GM21390 (cell line): Measurements from ENCODE around the gene PODXL.

Source experiments
- ATAC-seq: cut with Tn5 transposase; IDR thresholded peaks from one replicate; pipeline ENCODE4 v1.9.1; 2021; ENCODE audit not compliant: unreplicated experiment

Gene PODXL

DNA sequence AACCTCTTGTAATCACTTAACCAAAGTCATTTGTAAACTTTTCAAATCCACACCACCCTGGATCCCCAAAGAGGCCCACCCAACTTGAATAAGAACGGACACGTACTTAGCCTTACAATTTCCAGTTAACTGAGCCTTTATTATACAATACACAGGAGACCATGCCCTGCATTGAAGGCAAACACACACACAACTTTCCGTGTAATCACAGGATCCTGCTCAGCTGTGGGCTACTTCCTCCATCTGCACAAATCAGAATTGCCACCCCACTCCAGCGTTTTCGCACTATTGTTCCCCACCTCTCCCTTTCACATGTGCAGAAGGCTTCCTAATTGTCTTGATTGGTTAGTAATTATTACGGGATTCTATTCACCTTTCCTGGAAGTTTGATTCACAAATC, 12.1 kb upstream of the PODXL start:
- no peak for ATAC-seq

GRCh38 chr7:131564640-131565039, 8.2 kb upstream of the PODXL start:
- ATAC-seq = no peak

DNA sequence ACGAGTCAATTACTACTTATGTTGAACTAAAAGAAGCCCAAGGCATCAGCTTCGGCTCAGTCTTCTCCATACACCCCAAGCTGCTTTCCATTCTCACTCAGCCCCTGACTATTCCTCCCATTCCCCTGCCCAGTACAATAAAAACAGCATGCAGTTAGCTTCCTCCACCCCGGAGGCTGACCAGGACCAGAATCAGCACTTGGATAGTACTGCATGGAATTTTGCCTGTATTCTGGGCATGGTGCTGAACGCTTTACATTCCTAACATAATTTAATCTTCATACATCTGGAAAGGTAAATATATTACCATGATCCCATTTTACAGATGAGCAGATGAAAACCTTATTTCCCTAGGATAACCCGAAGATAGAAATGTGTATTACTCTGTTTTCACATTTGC, 7.5 kb upstream of the PODXL start:
- no peak for ATAC-seq

DNA sequence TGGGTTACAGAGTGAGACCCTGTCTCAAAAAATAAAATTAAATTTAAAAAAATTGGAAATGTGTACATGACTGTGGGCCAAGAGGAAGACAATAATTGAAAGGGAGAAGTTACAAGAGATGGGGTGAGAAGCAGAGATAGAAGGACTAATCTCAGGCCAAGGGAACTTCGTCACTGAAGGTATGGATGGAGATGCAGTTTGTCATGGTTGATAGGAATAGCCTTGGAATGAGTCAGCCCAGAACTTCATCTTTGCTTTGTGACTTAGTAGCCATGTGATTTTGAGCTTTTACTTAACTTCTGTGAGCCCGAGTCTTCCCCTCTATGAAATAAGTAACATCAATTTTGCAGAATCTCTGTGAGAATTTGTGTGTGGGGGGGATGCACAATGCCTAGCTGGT, 6.5 kb upstream of the PODXL start:
- ATAC-seq = no peak

DNA sequence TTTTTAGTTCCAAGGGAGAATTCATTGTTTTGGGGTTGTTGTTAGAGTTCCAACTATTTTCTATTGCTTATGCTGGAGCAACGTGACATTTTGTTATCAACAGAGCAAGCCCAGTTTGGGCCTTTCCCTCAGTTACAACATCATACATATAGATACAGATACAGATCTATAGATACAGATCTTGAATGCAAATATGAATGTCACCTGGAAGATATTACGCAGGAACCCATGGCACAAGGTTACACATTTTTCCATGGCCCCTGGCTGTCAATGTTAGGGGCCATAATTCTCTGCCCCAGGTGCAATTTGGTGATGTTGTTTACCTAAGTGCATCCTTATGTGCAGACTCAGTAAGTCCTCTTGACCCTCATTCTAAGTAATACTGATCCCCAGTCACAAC, 3.6 kb upstream of the PODXL start:
- no peak for ATAC-seq

GRCh38 chr7:131557652-131558385, 1.4 kb upstream of the PODXL start:
- no peak for ATAC-seq

DNA sequence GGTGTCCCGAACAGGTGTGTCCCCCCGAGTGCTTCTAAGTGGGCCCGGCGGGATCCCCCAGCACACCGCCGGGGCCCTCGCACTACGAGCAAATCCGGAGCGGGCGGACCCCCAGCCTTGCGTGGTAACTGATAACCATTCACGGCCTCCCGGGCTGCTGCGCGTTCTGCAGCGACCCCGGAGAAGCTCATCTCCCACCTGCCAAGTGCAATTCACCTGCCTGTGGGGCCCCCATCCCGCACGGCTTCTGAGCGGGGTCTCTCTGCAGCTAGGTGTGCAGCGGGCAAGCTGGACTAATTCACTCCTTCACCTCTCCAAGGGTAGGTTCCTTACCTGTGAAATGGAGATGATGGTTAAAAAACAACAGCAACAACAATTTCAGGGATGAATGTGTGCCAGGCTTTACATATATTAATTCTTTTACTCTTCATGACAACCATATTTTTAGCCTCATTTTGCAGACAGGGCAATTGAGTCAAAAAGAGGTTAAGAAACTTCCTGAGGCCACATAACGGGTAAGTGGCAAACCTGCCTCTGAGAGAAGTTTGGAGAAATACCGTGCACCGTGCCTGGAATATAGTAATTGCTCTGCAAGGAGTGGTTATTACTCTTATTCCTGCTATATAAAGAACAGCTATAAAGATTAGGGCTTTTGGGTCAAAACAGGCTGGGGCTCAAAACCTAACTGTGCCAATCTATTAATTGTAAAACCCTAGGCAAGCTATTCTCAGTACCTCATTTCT, 652 bp upstream of the PODXL start:
- ATAC-seq = no peak

DNA sequence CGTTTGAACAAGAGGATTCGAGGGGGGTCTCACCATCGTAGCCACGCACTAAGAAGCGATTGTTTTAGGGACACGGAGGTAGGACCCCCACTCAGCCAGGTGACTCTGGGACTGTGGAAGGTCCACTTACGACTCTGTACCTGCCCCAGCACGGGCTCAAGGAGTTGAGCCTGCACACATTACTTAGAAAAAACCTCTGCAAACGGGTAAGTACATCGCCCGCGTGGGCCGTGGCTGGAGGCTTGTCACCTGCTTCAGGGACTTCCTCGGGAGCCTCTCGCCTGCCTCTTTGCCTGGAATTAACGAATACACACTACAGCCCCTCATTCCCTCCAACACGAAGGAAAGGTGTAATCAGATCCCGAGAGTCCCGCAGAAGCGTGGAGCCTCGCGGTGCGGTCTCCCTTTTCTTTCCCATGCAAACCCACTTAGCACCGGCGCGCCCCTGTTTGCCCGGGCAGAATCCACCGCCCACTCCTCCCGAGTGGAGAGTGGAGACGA, 826 bp downstream of the PODXL start:
- no peak for ATAC-seq

DNA sequence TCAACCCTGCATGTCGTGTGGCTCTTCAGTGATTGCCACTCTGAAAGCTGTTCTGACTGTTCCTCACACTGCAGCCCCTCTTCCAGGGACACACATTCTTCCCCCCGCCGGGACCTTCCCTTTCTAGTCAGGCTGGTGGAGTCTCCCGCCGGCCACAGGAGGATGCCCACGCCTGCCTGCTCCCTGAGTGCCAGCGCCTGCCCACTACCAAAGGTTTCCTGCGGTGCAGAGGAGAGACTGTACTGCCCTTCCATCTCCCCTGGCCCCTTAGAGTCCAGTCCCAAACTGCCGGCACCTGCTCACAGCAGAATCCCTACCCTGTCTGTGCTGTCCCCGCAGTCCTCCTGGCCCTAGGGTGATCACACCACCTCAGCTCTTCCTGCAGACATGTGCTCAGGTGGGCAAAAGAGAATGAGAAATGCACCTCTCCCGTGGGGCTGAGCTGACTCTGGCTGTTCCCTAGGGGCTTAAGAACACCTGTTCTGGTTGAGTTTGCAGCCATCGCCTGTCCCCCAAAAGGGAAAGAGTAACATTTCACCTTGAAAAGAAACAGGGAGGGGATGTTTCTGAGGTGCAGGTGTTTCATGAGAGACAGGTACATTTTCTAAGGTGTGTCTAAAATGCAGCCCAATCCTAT, 1.4 kb downstream of the PODXL start:
- no peak for ATAC-seq

DNA sequence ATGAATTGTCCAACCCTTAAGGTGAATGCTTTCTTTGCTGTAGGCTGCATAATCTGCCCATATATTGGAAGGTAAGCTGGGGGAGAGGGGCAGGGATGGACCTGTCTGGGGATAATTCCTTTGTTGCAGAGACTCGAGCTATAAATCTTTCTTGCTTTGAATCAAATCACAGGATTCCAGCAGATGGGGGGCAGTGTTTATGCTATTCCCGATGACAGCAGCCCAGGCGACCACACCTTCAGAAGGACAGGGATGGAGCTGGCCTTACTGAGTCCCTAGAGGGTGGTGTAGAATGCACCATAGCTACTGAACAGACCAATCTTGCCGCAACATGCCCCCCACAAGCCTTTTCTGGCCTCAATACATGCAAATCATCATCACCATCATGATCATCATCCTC, 2.5 kb downstream of the PODXL start:
- ATAC-seq = no peak

DNA sequence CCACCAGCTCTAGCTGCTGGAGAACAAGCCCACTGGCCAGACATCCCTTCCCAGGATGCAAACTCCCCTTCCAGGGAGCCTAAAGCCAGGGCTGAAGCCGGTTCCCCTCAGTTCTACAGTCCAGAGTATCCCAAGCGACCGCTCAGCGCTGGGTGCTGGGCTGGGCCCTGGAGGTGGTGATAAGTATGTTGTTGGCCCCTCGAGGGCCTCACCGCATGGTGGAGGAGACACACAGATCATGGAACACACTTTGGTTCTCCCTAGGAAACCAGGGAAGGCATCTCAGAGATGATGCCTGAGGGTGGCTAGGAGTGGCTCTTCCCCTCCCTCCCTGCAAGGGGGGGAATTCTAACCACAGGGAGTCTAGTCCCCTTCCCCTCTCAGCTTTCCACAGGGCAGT, 4.4 kb downstream of the PODXL start:
- ATAC-seq = no peak

DNA sequence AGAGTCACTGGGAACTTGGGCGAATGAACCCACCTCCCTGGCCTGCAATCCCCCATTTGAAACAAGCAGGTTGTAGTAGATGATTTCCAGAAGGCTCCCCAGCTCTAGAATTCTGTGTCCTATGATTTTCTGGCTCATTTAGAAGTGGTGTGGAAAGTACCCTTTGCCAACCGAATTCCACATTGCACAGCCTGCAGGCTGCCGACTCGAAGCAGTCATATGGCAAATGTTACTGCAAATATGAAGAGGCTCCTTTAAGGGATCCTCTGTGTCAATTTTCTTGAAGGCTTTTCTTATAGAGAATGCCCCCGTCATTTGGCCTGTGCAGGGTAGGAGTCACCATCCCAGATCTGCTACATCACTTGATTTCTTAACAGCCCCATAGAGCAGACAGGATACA, 5.6 kb downstream of the PODXL start:
- ATAC-seq = no peak

DNA sequence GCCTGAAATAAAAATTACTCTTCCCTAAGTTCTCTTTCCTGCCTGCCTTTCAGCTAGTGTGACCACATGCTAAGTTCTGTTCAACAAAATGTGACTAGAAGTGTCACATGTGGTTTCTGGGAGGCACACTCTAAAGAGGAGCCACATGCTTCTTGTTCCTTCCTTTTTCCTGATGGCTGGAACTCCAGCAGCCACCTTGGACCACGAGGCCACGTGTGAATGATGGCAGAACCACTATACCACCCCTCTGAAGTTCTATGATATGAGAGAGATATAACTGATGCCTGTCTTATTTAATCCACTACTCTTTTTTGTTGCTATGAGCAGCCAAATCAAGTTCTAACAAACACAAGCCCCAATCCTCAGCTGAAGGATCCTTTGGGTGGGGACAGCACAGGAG, 8.1 kb downstream of the PODXL start:
- no peak for ATAC-seq

GRCh38 chr7:131547589-131547988, 8.8 kb downstream of the PODXL start:
- no peak for ATAC-seq

GRCh38 chr7:131546583-131547141, 9.8 kb downstream of the PODXL start:
- ATAC-seq = no peak

DNA sequence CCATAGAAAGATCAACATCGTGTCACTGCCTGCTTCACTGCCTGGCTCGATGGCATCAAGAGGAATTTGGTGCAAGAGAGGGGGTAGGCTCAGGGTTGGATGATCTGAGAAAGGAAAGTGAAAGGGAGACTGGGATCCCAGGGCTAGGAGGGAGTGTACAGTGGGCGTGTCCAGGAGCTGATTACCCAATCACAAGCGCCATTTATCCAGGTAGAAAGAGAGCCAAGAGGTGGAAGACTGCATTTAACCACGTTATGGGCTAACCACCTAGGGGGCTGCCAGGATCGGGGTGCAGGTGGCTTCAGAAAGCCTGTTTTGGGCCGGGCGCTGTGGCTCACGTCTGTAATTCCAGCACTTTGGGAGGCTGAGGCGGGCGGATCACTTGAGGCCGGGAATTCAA, 10.3 kb downstream of the PODXL start:
- ATAC-seq = no peak

GRCh38 chr7:131544449-131545301, 11.8 kb downstream of the PODXL start:
- no peak for ATAC-seq

DNA sequence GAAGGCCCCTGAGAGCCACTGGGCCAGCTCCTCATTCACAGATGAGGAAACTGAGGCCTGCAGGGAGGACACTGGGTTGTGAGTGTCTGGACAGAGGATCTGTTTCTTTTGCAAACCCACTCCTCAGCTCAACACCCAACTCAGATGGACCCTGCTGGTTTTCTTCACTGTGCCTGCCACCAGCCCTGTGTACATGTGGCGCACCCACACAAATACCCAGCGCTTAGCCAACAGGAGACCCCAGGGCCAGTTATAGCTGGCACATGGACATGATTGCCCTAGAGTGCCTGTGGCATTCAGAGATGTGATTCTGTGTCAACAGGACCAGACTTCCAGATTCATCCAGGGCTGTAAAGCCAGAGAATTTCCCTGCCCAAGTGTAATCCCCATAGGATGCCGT, 12.4 kb downstream of the PODXL start:
- ATAC-seq = no peak

- ATAC-seq = no peak
Measured at GRCh38 chr7:131543298-131543697, 13.1 kb downstream of the PODXL start.

DNA sequence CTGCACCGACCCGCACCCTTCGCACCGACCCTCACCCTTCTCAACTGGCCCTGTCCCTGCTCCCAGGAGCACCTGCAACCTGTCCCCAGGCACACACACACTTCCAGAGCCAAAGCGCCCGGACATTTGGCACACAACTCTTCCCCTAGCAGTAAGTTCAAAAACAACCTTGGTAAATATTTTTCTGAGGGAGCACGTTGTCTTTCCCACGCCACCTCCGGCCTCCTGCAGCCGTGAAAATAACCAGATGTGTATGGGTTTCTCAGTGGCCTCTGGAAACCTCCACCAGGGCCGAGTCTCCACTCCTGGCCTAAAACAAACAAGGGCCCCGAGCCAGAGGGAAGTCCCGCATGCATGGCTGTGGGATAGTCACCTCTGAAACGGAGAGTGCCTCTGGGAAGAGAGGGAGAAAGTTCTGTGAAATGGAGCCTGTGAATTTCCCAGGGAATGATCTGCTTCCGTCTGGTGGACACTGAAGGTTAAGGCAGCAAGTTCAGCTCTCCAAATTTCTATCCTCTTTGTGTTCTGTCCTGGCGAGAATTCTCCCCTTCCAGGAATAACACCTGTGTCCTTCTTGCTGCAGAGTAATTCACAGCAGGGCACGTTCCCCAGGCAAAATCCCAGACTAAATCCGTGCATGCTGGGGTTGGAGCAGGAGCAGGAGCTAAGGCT, 15.8 kb downstream of the PODXL start:
- no peak for ATAC-seq
